Heart left ventricle (tissue), 16 donors: ENCODE results near the gene PPP2R2D. TPM values are rescaled to one million over a fixed set of nuclear protein-coding genes. Genes with fewer than 3 reads are reported as not detected.

Source experiments
- ATAC-seq, 4 donors: fragments of 200-7000 bp; cut with Tn5 transposase; one replicate each; pipeline ENCODE4 v1.9.1; 2020 to 2022; ENCODE audit warnings: moderate library complexity in 4 of 4, mild to moderate bottlenecking in 3 of 4, moderate number of reproducible peaks in 1 of 4
- DNase-seq, 5 donors: peaks; one replicate each; pipeline ENCODE4 v3.0.0-alpha.2; 2020
- H3K27ac ChIP-seq, 12 donors: fragments of 200-600 bp; sonication (generic) in 4 of 12; one replicate each; pipeline versions ENCODE4 v1.5.0 to v1.8.0; 2016 to 2022; ENCODE audit warnings: mild to moderate bottlenecking in 2 of 12
- H3K27me3 ChIP-seq, 9 donors: fragments of 200-600 bp; sonication (generic) in 2 of 9; one replicate each; pipeline versions ENCODE4 v1.5.1 to v1.8.0; 2016 to 2022; ENCODE audit warnings: mild to moderate bottlenecking in 3 of 9
- H3K36me3 ChIP-seq, 9 donors: fragments of 200-600 bp; sonication (generic) in 2 of 9; one replicate each; pipeline versions ENCODE4 v1.5.0 to v1.8.0; 2018 to 2022; ENCODE audit warnings: mild to moderate bottlenecking in 2 of 9
- H3K4me1 ChIP-seq, 12 donors: fragments of 200-600 bp; sonication (generic) in 4 of 12; one replicate each; pipeline versions ENCODE4 v1.5.0 to v1.8.0; 2016 to 2022; ENCODE audit warnings: mild to moderate bottlenecking in 3 of 12
- H3K4me3 ChIP-seq, 12 donors: fragments of 200-600 bp; sonication (generic) in 4 of 12; one replicate each; pipeline versions ENCODE4 v1.5.0 to v1.8.0; 2017 to 2022; ENCODE audit warnings: mild to moderate bottlenecking in 9 of 12, moderate library complexity in 4 of 12
- H3K9me3 ChIP-seq, 12 donors: fragments of 200-600 bp; sonication (generic) in 4 of 12; one replicate each; pipeline versions ENCODE4 v1.5.0 to v1.8.0; 2016 to 2022; ENCODE audit warnings: mild to moderate bottlenecking in 1 of 12
- POLR2A ChIP-seq, 2 donors: fragments of 450-650 bp; IDR thresholded peaks; one replicate each; pipeline ENCODE4 v1.6.1; 2017; ENCODE audit warnings: antibody characterized with exemption in 2 of 2, mild to moderate bottlenecking in 2 of 2, moderate library complexity in 2 of 2
- WGBS, 4 donors: extraction: QIAGEN DNeasy Blood & Tissue Kit in 2 of 4; methylation state at CpG; one replicate each; pipeline versions ENCODE4 v1.1.5 to v1.1.7; 2013 to 2018; 5-methylcytosine and 5-hydroxymethylcytosine counted together
- intact Hi-C, 10 donors: fragments of 100-400 bp; cut with DNase I; formaldehyde crosslinking; loops; one replicate each; pipeline versions ENCODE4 v1.11.1 to v1.14.2; 2022
- polyA plus RNA-seq, 2 donors: library from polyadenylated mRNA; stranded (reverse); fragments of 200-250 nt; gene quantifications; one replicate each; pipeline ENCODE4 v1.2.3, GENCODE V29; 2013
- total RNA-seq, 9 donors: library from RNA; depleted of rRNA in 2 of 9; stranded (reverse); fragments of >200 nt in 2 of 9; fragmentation: NEBNext Ultra II Directional in 3 of 9; extraction: Animal tissue kit (Norgen Biotek cat#: 25700) in 3 of 9; gene quantifications; one replicate each; pipeline versions ENCODE4 v1.1.0 to v1.2.4, GENCODE V29; 2016 to 2023
- TF ChIP-seq, protein P1 (sequence below), 12 donors: fragments of 200-600 bp; sonication (generic) in 4 of 12; IDR thresholded peaks; one replicate each; pipeline versions ENCODE4 v1.5.0 to v1.8.0; 2018 to 2022; ENCODE audit warnings: antibody characterized with exemption in 12 of 12, mild to moderate bottlenecking in 5 of 12
- donor health status: ischemic (EF 13 %, LVEDD 7.1; RV severe dilation, severe dysfunction).
- donor health status: healthy with polysubstance abuse.
- donor health status: DM: no; HTN: yes; CAD: no.
- donor health status: DM: no; HTN: no; CAD: no.
- donor health status: ischemic (EF 25% LVEDD 6.9; RV normal size, moderate dysfunction).
- donor health status: ischemic (EF 25% LVEDD 5.7; RV mildly dilated, moderate dysfunction).
- donor health status: healthy.
- donor health status: DM: yes; HTN: yes; CAD: no.
- donor health status: ischemic (EF 35%, LVEDD 5.7; RV mildly dilated, moderate dysfunction).
- donor health status: nonischemic (EF 11% LVEDD 7.7; RV severe dilation, severe dysfunction).
- donor health status: DM: yes; HTN: yes; CAD: no.
- donor health status: PGD.
- donor health status: ischemic (EF 29% LVEDD 5.4; RV normal size, mild dysfunction).
- donor health status: nonischemic (EF 23%, LVEDD 6.1; RV moderate dilation, normal function).

Gene PPP2R2D
- total and polyA plus RNA-seq, 11 donors, result 29.4 to 43.4 (median 36.4) TPM

DNA sequence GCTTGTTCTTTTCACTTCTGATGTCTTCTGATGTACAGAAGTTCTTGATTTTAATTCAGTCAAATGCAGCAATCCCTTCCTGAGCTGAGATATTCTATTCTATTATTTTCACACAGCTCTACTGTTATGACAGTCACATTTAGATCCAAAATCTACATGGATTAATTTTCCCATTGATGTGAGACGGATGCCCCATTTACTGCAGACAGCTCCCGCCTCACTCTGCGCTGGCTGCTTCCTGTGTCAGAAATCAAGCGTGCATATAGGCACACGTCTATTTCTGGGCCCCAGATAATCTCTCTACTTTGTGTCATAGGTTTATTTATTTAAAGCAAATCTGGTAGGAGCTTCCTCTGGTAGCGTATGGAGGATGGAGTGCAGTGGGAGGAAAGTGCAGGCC lies 74.2 kb downstream of the PPP2R2D start:
- H3K4me3 ChIP-seq, result no peak overlapping the region
- no peak for DNase-seq
- peak overlapping the region in 7 of 12 donors; percentile 6 to 82 (median 72) for H3K27ac ChIP-seq
- no peaks in the 10 kb centered on the region for H3K9me3 ChIP-seq
- H3K36me3 ChIP-seq, result peaks cover 0 to 22% (median 15%) of the 10 kb centered on the region in 9 donors
- no peaks in the 10 kb centered on the region for H3K27me3 ChIP-seq
- no peak for ATAC-seq
- 41 to 62% (median 49%) methylated on average over 6 of the region's 6 CpGs for WGBS, 4 donors
- intact Hi-C loops, result loop anchor here in 5 of 10 donors (5.0 to 10.0 kb wide), 2 partner anchors 70 to 73 kb away; partner anchors contain the start of gene PPP2R2D (in 5 of the 5)
- H3K4me1 ChIP-seq, result peaks cover 10 to 75% (median 45%) of the 10 kb centered on the region in 12 donors
- TF ChIP-seq, protein P1, sequence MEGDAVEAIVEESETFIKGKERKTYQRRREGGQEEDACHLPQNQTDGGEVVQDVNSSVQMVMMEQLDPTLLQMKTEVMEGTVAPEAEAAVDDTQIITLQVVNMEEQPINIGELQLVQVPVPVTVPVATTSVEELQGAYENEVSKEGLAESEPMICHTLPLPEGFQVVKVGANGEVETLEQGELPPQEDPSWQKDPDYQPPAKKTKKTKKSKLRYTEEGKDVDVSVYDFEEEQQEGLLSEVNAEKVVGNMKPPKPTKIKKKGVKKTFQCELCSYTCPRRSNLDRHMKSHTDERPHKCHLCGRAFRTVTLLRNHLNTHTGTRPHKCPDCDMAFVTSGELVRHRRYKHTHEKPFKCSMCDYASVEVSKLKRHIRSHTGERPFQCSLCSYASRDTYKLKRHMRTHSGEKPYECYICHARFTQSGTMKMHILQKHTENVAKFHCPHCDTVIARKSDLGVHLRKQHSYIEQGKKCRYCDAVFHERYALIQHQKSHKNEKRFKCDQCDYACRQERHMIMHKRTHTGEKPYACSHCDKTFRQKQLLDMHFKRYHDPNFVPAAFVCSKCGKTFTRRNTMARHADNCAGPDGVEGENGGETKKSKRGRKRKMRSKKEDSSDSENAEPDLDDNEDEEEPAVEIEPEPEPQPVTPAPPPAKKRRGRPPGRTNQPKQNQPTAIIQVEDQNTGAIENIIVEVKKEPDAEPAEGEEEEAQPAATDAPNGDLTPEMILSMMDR (IDR thresholded peaks at IDR 0.05), result no peak
- TF ChIP-seq POLR2A (IDR thresholded peaks at IDR 0.05), result no peak

DNA sequence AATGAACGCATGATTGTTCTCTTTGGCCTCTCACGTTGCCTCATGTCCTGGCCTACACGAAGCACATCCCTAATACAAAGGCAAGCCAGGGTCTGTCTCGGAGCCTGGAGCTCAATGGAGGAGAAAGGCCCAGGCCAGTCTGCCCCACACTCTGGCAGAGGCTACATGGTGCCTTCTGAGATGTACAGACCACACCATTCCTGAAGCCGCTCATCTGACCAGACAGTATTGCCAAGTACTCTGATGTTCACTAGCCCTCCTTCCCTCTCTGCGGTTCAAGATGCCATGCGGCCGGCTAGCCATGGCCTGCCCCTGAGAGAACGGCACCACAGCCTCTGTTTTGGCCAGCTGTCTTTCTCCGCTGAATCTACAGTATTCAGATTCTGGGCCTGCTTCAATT lies 75.0 kb downstream of the PPP2R2D start:
- no peak for ATAC-seq
- no peak for DNase-seq
- Histone ChIP-seq H3K9me3 (no peaks in the 10 kb centered on the region), H3K4me1 (peaks cover 10 to 83% (median 53%) of the 10 kb centered on the region in 12 donors), H3K27me3 (no peaks in the 10 kb centered on the region), H3K36me3 (peaks cover 0 to 14% (median 7%) of the 10 kb centered on the region in 9 donors), H3K4me3 (no peak overlapping the region), H3K27ac (peak overlapping the region in 2 of 12 donors; percentile 78 to 82)
- 88 to 92% (median 91%) methylated on average over 10 of the region's 10 CpGs for WGBS, 4 donors
- intact Hi-C loops, result loop anchor here in 5 of 10 donors (5.0 to 10.0 kb wide), 2 partner anchors 71 to 73 kb away; partner anchors contain the start of gene PPP2R2D (in 5 of the 5)
- TF ChIP-seq POLR2A (IDR thresholded peaks at IDR 0.05), result no peak
- TF ChIP-seq, protein P1 (IDR thresholded peaks at IDR 0.05), result no peak

DNA sequence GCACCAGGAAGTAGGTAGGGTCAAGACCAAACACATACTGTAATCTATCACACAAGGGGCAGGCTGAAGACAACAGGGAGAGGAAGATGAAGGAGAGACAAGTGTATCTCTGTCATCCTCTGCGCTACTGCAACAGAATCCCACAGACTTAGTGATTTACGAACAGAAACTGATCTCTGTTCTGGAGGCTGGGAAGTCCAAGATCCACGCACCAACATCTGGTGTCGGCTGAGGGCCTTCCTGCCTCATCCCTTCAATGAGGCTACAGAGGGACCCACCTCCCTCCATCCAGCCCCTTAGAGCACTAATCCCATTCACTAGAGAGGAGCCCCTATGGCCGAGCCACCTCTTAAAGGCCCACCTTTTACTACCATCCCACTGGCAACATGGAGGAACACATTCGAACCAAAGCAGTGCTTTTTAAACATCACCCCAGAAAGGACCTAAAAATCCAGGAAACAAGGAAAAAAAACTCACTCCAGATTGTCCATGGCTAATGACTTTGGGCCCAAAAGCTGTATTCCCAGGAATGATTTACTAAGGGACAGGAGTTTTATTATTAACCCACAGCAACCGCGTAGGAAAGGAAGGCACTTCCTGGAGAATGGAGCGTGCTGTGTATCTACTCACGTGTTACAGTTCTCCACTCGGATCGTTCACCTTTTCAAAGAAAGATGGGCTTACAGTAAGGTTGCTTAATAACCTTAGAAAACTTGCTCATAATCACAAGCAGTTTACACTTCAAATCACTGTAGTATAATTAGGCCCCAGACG lies 76.7 kb downstream of the PPP2R2D start:
- H3K27ac ChIP-seq, result peak overlapping the region in 1 of 12 donors; percentile 90
- peaks cover 0 to 4% (median 0%) of the 10 kb centered on the region in 9 donors for H3K27me3 ChIP-seq
- H3K9me3 ChIP-seq, result no peaks in the 10 kb centered on the region
- DNase-seq, result no peak
- H3K4me3 ChIP-seq, result no peak overlapping the region
- peaks cover 10 to 88% (median 52%) of the 10 kb centered on the region in 12 donors for H3K4me1 ChIP-seq
- intact Hi-C loops, result loop anchor here in 5 of 10 donors (5.0 to 10.0 kb wide), 2 partner anchors 73 to 75 kb away; partner anchors contain the start of gene PPP2R2D (in 5 of the 5)
- no peaks in the 10 kb centered on the region for H3K36me3 ChIP-seq
- TF ChIP-seq, protein P1 (IDR thresholded peaks at IDR 0.05), result no peak
- TF ChIP-seq POLR2A (IDR thresholded peaks at IDR 0.05), result no peak
- ATAC-seq, result no peak
- 73 to 84% (median 77%) methylated on average over 13 of the region's 13 CpGs for WGBS, 4 donors

DNA sequence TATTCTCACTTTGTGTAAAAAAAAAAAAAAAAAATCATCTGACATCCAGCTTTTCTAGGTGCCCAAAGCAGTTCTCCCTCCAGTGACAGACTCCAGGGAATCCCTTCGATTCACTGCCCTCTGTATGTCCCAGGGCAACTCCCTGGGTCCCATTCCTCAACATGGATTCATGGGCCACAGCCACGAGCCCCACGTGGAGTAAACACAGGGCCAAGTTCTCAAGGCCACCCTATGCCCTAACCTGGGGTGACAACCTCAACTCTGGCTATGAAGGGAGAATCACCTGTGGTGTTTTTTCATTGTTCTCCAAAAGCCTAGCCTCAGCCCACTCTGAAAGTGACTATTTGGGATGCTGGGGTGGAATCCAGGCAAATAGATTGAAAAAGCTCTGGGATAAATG lies 77.6 kb downstream of the PPP2R2D start:
- Histone ChIP-seq H3K4me3 (no peak overlapping the region), H3K4me1 (peaks cover 6 to 83% (median 45%) of the 10 kb centered on the region in 12 donors), H3K27ac (peak overlapping the region in 2 of 12 donors; percentile 2 to 90)

More for the DNA sequence above, 77.6 kb downstream of the PPP2R2D start:
- H3K27me3 ChIP-seq, result peaks cover 0 to 9% (median 0%) of the 10 kb centered on the region in 9 donors
- intact Hi-C loops, result loop anchor here in 5 of 10 donors (5.0 to 10.0 kb wide), 2 partner anchors 74 to 76 kb away; partner anchors contain the start of gene PPP2R2D (in 5 of the 5)
- TF ChIP-seq, protein P1 (IDR thresholded peaks at IDR 0.05), result no peak
- no peak for TF ChIP-seq POLR2A (IDR thresholded peaks at IDR 0.05)
- no peaks in the 10 kb centered on the region for H3K9me3 ChIP-seq
- DNase-seq, result no peak
- H3K36me3 ChIP-seq, result no peaks in the 10 kb centered on the region
- no peak for ATAC-seq
- 45 to 71% (median 59%) methylated on average over 3 of the region's 3 CpGs for WGBS, 4 donors
